Fibroblast of lung (primary cell): ENCODE measurements around the gene CYBA. TPM values are rescaled to one million over a fixed set of nuclear protein-coding genes. Genes with fewer than 3 reads are reported as not detected.
A peak's percentile ranks its signal among the peaks of the same experiment; 100 is the strongest.

Experiments
- DNase-seq, 2 donors: peaks; one replicate each; pipeline versions ENCODE4 v3.0.0 to v3.0.0-alpha.2; 2010; ENCODE audit warnings: low read depth in 2 of 2
- H2AFZ ChIP-seq: 2 replicates; pipeline ENCODE4 v1.5.1; 2012; ENCODE audit warnings: low read length, control low read depth, inconsistent platforms
- H3K27ac ChIP-seq: 2 replicates; pipeline ENCODE4 v1.5.1; 2011; ENCODE audit warnings: low read length, control low read depth; ENCODE audit not compliant: insufficient read depth
- H3K27me3 ChIP-seq: 2 replicates; pipeline ENCODE4 v1.5.1; 2011; ENCODE audit warnings: mild to moderate bottlenecking, low read length; ENCODE audit not compliant: control insufficient read depth, insufficient read depth
- H3K36me3 ChIP-seq: 2 replicates; pipeline ENCODE4 v1.5.1; 2011; ENCODE audit warnings: low read length; ENCODE audit not compliant: control insufficient read depth, insufficient read depth
- H3K4me1 ChIP-seq: 2 replicates; pipeline ENCODE4 v1.5.1; 2011; ENCODE audit warnings: low read length; ENCODE audit not compliant: control insufficient read depth, insufficient read depth; ENCODE audit errors: extremely low read depth
- H3K4me2 ChIP-seq: 2 replicates; pipeline ENCODE4 v1.5.1; 2011; ENCODE audit warnings: low read length, control low read depth; ENCODE audit not compliant: insufficient read depth; ENCODE audit errors: extremely low read depth
- H3K4me3 ChIP-seq, 4 experiments: fragments of 200-600 bp in 1 of 4; sonication (generic) in 1 of 4; replicated peaks in 1 of 4; 2 replicates each; pipeline ENCODE4 v1.5.1; 2011 to 2016; ENCODE audit warnings: low read length in 4 of 4, low read depth in 3 of 4, mild to moderate bottlenecking in 3 of 4, control low read depth in 2 of 4, inconsistent platforms in 1 of 4, mixed read lengths in 1 of 4; ENCODE audit not compliant: insufficient read depth in 1 of 4; ENCODE audit errors: control extremely low read depth in 1 of 4
- H3K79me2 ChIP-seq: 2 replicates; pipeline ENCODE4 v1.5.1; 2012; ENCODE audit warnings: mild to moderate bottlenecking, low read length, inconsistent platforms; ENCODE audit not compliant: control insufficient read depth, insufficient read depth
- H3K9ac ChIP-seq: 2 replicates; pipeline ENCODE4 v1.5.1; 2011; ENCODE audit warnings: mild to moderate bottlenecking, low read length, control low read depth; ENCODE audit not compliant: insufficient read depth
- H3K9me3 ChIP-seq: 2 replicates; pipeline ENCODE4 v1.5.1; 2012; ENCODE audit warnings: low read depth, low read length; ENCODE audit not compliant: control insufficient read depth, insufficient read depth
- H4K20me1 ChIP-seq: 2 replicates; pipeline ENCODE4 v1.5.1; 2011; ENCODE audit warnings: low read length; ENCODE audit not compliant: control insufficient read depth, insufficient read depth; ENCODE audit errors: extremely low read depth
- CTCF ChIP-seq, 2 donors: IDR thresholded peaks in 1 of 2; conservative IDR thresholded peaks in 1 of 2; 1 replicate in 1 of 2; 2 replicates in 1 of 2; pipeline ENCODE4 v1.5.1; 2011 to 2012; ENCODE audit warnings: low read length in 2 of 2, control low read depth in 1 of 2, inconsistent platforms in 1 of 2, low read depth in 1 of 2, mild to moderate bottlenecking in 1 of 2
- EZH2 ChIP-seq: IDR thresholded peaks from 2 replicates; pipeline ENCODE4 v1.5.1; 2012; ENCODE audit warnings: low read length, control low read depth, mild to moderate bottlenecking; ENCODE audit errors: missing control alignments
- polyA plus RNA-seq, 2 donors: library from polyadenylated mRNA; depleted of rRNA in 1 of 2; stranded (reverse) in 1 of 2; unstranded in 1 of 2; fragments of >200 nt; gene quantifications; 2 replicates each; pipeline ENCODE4 v1.2.1, GENCODE V29; 2011 to 2012; ENCODE audit warnings: missing spikeins in 1 of 2
- total RNA-seq: library from RNA; depleted of rRNA; stranded (reverse); fragments of >200 nt; gene quantifications from 2 replicates; pipeline ENCODE4 v1.2.1, GENCODE V29; 2014

The CYBA gene
- total and polyA plus RNA-seq, 2 donors (not counting 1 experiment from before 2014, with no cell fraction given), result 74.7 to 124 TPM

GRCh38 chr16:88649924-88650748, 717 bp downstream of the CYBA start:
- DNase-seq, result no peak
- Histone ChIP-seq H4K20me1 (no peaks in the 10 kb centered on the region), H3K27me3 (no peaks in the 10 kb centered on the region), H3K79me2 (no peaks in the 10 kb centered on the region), H3K4me3 (peak overlapping the region; percentile 48 to 74 (median 66)), H3K4me2 (peak overlapping the region; percentile 75), H3K4me1 (peaks cover 9% of the 10 kb centered on the region), H3K27ac (no peak overlapping the region), H2AFZ (no peak overlapping the region), H3K9ac (peak overlapping the region; percentile 65), H3K36me3 (peaks cover 17% of the 10 kb centered on the region), H3K9me3 (no peaks in the 10 kb centered on the region)
- TF ChIP-seq CTCF (conservative IDR thresholded peaks at IDR 0.05 in 1 of 2, IDR thresholded peaks at IDR 0.05 in 1 of 2; ENCODE audit: low read depth in 1 of 2, low read length in 2 of 2) (no peak), EZH2 (no peak)

GRCh38 chr16:88649195-88649923, 1.5 kb downstream of the CYBA start:
- Histone ChIP-seq H4K20me1 (no peaks in the 10 kb centered on the region), H3K27ac (no peak overlapping the region), H3K27me3 (no peaks in the 10 kb centered on the region), H3K4me3 (peak overlapping the region in 1 of 4 experiments; percentile 74), H3K4me1 (peaks cover 9% of the 10 kb centered on the region), H3K79me2 (no peaks in the 10 kb centered on the region), H2AFZ (no peak overlapping the region), H3K9me3 (no peaks in the 10 kb centered on the region), H3K36me3 (peaks cover 10% of the 10 kb centered on the region), H3K9ac (no peak overlapping the region), H3K4me2 (no peak overlapping the region)
- no peak for DNase-seq
- no peak for TF ChIP-seq EZH2
- TF ChIP-seq CTCF (conservative IDR thresholded peaks at IDR 0.05 in 1 of 2, IDR thresholded peaks at IDR 0.05 in 1 of 2; ENCODE audit: low read depth in 1 of 2, low read length in 2 of 2), result no peak
